ENCODE results near the gene ZNF438.
"Not testable (repeated sequence)": the region's sequence is repeated elsewhere in the genome, so short reads cannot be mapped to it uniquely, and the experiment has no call there.

The ZNF438 gene

DNA sequence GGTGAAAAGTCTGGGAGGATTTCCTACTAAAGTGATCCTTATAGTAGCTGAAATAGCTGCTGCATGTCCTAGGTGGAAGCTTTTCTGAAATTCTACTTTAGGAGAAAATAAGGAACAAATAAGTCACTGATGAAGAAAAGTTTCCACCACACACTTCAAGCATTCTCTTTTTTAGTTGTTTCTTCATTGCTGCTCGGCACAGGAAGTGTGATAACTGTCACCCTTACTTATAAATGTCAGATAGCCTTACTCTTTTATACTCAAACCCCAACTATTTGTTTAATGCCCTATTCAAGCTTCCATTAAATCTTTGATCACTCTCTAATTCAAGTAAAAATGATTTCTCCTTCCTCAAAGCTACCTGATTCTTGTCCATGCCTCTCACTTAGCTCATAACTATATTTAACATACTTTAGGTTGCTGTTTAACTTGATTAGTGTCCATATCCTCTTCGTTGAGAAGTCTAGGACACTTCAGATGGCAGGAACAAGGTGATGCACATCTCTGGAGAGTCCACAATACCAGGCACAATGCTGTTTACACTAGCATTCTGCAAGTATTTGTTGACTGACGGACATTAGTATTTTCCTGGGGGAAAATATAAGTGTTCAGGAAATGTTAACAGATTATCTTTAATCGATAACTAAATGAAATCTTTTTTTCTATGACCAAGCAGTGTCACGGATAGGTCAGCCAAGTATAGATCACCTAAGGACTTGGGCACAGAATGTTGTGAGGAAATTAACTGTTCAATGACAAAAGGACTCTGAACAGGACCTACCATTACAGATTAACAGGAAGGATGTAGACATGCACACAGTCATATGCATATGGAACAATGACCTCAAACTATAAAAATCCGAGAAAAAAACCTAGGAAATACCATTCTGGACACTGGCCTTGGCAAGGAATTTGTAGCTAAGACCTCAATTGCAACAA is 67.4 kb downstream of the ZNF438 start:
- no peaks in the 10 kb centered on the region for H3K27me3 ChIP-seq (ENCODE audit: insufficient read depth, low read depth)
- no peaks in the 10 kb centered on the region for H3K4me1 ChIP-seq (ENCODE audit: low read depth, poor library complexity, severe bottlenecking)
- no peak overlapping the region for H3K9ac ChIP-seq
- no peaks in the 10 kb centered on the region for H4K20me1 ChIP-seq (ENCODE audit: insufficient read depth)
- TF ChIP-seq, protein P1, sequence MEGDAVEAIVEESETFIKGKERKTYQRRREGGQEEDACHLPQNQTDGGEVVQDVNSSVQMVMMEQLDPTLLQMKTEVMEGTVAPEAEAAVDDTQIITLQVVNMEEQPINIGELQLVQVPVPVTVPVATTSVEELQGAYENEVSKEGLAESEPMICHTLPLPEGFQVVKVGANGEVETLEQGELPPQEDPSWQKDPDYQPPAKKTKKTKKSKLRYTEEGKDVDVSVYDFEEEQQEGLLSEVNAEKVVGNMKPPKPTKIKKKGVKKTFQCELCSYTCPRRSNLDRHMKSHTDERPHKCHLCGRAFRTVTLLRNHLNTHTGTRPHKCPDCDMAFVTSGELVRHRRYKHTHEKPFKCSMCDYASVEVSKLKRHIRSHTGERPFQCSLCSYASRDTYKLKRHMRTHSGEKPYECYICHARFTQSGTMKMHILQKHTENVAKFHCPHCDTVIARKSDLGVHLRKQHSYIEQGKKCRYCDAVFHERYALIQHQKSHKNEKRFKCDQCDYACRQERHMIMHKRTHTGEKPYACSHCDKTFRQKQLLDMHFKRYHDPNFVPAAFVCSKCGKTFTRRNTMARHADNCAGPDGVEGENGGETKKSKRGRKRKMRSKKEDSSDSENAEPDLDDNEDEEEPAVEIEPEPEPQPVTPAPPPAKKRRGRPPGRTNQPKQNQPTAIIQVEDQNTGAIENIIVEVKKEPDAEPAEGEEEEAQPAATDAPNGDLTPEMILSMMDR (conservative IDR thresholded peaks at IDR 0.05; ENCODE audit: low read depth, low read length) = no peak
- H3K36me3 ChIP-seq (ENCODE audit: insufficient read depth) = no peaks in the 10 kb centered on the region
- no peak overlapping the region for H3K4me2 ChIP-seq
- no peak overlapping the region for H3K4me3 ChIP-seq (IDR thresholded peaks at IDR 0.05; ENCODE audit: insufficient read depth, low read depth, low read length)
- H2AFZ ChIP-seq (ENCODE audit: low read depth) = no peak overlapping the region
- H3K27ac ChIP-seq = no peak overlapping the region
- no peaks in the 10 kb centered on the region for H3K79me2 ChIP-seq (ENCODE audit: insufficient read depth, low read depth)

DNA sequence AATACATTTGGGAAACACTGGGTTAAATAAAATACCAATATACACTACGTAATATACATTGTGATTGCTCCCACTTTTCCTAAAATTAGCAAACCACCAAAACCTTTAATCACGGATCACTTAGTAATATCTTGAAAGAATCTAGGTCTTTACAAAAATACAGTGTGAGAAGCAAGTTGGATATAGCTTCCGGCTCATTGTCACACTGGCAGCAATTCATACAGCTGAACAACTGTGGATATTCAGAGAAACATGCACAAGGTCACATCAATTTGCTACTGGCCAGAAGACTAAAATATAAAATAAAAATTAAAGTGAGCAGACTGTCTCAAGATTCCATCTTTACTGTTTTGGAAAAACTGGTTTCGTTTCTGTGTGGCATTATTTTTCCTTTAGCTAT is 69.1 kb downstream of the ZNF438 start:
- Histone ChIP-seq H2AFZ (ENCODE audit: low read depth) (no peak overlapping the region), H3K79me2 (ENCODE audit: insufficient read depth, low read depth) (no peaks in the 10 kb centered on the region), H3K27ac (no peak overlapping the region), H3K4me2 (no peak overlapping the region), H3K4me1 (ENCODE audit: low read depth, poor library complexity, severe bottlenecking) (no peaks in the 10 kb centered on the region), H3K4me3 (IDR thresholded peaks at IDR 0.05; ENCODE audit: insufficient read depth, low read depth, low read length) (no peak overlapping the region), H4K20me1 (ENCODE audit: insufficient read depth) (no peaks in the 10 kb centered on the region), H3K9ac (no peak overlapping the region), H3K36me3 (ENCODE audit: insufficient read depth) (no peaks in the 10 kb centered on the region), H3K27me3 (ENCODE audit: insufficient read depth, low read depth) (no peaks in the 10 kb centered on the region)
- TF ChIP-seq, protein P1 (conservative IDR thresholded peaks at IDR 0.05; ENCODE audit: low read depth, low read length) = no peak

DNA sequence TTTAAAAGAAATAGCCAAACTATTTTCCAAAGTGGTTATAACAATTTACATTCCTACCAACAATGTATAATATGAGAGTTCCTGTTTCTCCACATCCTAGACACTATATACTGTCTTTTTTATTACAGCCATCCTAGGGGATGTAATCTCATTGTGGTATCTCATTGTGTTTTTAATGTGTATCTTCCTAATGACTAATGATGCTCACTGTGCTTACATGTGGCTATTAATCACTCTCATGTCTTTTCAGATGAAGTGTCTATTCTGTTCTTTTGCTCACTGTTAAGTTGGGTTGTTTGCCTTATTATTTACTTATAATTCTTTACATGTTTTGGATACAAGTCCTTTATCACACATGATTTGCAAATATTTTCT is 71.8 kb downstream of the ZNF438 start:
- TF ChIP-seq, protein P1 (conservative IDR thresholded peaks at IDR 0.05; ENCODE audit: low read depth, low read length) = no peak
- Histone ChIP-seq H3K27ac (no peak overlapping the region), H3K27me3 (ENCODE audit: insufficient read depth, low read depth) (no peaks in the 10 kb centered on the region), H3K4me1 (ENCODE audit: low read depth, poor library complexity, severe bottlenecking) (no peaks in the 10 kb centered on the region), H3K4me2 (no peak overlapping the region), H2AFZ (ENCODE audit: low read depth) (no peak overlapping the region), H3K9ac (no peak overlapping the region), H3K79me2 (ENCODE audit: insufficient read depth, low read depth) (no peaks in the 10 kb centered on the region), H3K36me3 (ENCODE audit: insufficient read depth) (no peaks in the 10 kb centered on the region), H3K4me3 (IDR thresholded peaks at IDR 0.05; ENCODE audit: insufficient read depth, low read depth, low read length) (no peak overlapping the region), H4K20me1 (ENCODE audit: insufficient read depth) (no peaks in the 10 kb centered on the region)

DNA sequence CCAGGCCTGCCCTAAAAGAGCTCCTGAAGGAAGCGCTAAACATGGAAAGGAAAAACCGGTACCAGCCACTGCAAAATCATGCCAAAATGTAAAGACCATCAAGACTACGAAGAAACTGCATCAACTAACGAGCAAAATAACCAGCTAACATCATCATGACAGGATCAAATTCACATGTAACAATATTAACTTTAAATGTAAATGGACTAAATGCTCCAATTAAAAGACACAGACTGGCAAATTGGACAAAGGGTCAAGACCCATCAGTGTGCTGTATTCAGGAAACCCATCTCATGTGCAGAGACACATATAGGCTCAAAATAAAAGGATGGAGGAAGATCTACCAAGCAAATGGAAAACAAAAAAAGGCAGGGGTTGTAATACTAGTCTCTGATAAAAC is 82.4 kb downstream of the ZNF438 start:
- H3K36me3 ChIP-seq (ENCODE audit: insufficient read depth); H3K4me2 ChIP-seq; H3K4me3 ChIP-seq (IDR thresholded peaks at IDR 0.05; ENCODE audit: insufficient read depth, low read depth, low read length); H4K20me1 ChIP-seq (ENCODE audit: insufficient read depth); H3K9ac ChIP-seq; H3K4me1 ChIP-seq (ENCODE audit: low read depth, poor library complexity, severe bottlenecking); H2AFZ ChIP-seq (ENCODE audit: low read depth); H3K79me2 ChIP-seq (ENCODE audit: insufficient read depth, low read depth); H3K27ac ChIP-seq; H3K27me3 ChIP-seq (ENCODE audit: insufficient read depth, low read depth): not testable (repeated sequence)

DNA sequence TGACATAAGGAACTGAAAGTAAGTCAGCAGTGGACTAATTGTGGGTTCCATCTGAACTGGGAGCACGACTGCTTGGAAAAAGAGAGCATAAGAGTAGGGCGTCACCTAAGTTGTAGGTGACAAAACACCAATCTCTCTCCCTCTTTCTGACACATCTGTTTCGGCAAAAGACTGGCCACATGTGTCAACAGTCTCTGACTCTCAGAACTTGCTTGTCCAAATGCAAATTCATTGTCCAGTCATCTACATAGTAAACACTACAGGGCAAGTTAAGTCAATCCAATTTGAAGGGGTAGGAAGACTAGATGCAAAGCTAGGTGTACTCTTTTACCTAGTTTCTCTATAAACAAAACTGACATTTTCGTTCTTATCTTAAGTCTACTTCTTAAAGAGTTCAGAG is 87.7 kb downstream of the ZNF438 start:
- Histone ChIP-seq H3K27me3 (ENCODE audit: insufficient read depth, low read depth) (no peaks in the 10 kb centered on the region), H3K4me2 (no peak overlapping the region), H4K20me1 (ENCODE audit: insufficient read depth) (no peaks in the 10 kb centered on the region), H3K4me3 (IDR thresholded peaks at IDR 0.05; ENCODE audit: insufficient read depth, low read depth, low read length) (no peak overlapping the region), H3K36me3 (ENCODE audit: insufficient read depth) (no peaks in the 10 kb centered on the region), H3K79me2 (ENCODE audit: insufficient read depth, low read depth) (no peaks in the 10 kb centered on the region), H3K27ac (no peak overlapping the region), H3K4me1 (ENCODE audit: low read depth, poor library complexity, severe bottlenecking) (no peaks in the 10 kb centered on the region), H2AFZ (ENCODE audit: low read depth) (no peak overlapping the region), H3K9ac (no peak overlapping the region)
- TF ChIP-seq, protein P1 (conservative IDR thresholded peaks at IDR 0.05; ENCODE audit: low read depth, low read length) = no peak
